IMR-90 (cell line): Measurements from ENCODE around the gene CLDN24. TPM values are rescaled to one million over a fixed set of nuclear protein-coding genes. Genes with fewer than 3 reads are reported as not detected.

Experiments
- ATAC-seq: fragments of 200-7000 bp; cut with Tn5 transposase; 2 replicates; pipeline ENCODE4 v1.9.1; 2020; ENCODE audit warnings: low read depth, mild to moderate bottlenecking, moderate library complexity
- BruUV-seq: library from RNA; stranded (reverse); fragments of 400-500 nt; replicated peaks from 2 replicates; lab custom pipeline; 2021; lab: Mats Ljungman, UMichigan
- CTCF ChIA-PET: fragments of 300-600 bp; formaldehyde crosslinking; extraction: SDS; loops from one replicate; lab custom pipeline; 2021; ENCODE audit warnings: antibody characterized with exemption; lab: Yijun Ruan, JAX
- POLR2A ChIA-PET: fragments of 300-600 bp; sonication (Branson Sonifier 250); formaldehyde crosslinking; loops from one replicate; lab custom pipeline; 2022; ENCODE audit warnings: antibody characterized with exemption; ENCODE audit not compliant: unreplicated experiment; lab: Charles Lee
- DNase-seq: peaks from one replicate; pipeline ENCODE4 v3.0.0; 2013
- H2AFZ ChIP-seq: replicated peaks from 2 replicates; pipeline ENCODE3; 2013; ENCODE audit warnings: low read length, mild to moderate bottlenecking; ENCODE audit not compliant: poor library complexity
- H2AK5ac ChIP-seq: 2 replicates; pipeline ENCODE4 v1.6.1; 2013; ENCODE audit warnings: low read depth, low read length, inconsistent platforms
- H2AK9ac ChIP-seq: replicated peaks from 2 replicates; pipeline ENCODE3; 2013; ENCODE audit warnings: mild to moderate bottlenecking, low read depth, low read length, moderate library complexity; ENCODE audit not compliant: poor library complexity
- H2BK120ac ChIP-seq: 2 replicates; pipeline ENCODE4 v1.6.1; 2013; ENCODE audit warnings: low read depth, low read length, inconsistent platforms
- H2BK15ac ChIP-seq: 3 replicates; pipeline ENCODE4 v1.6.1; 2013; ENCODE audit warnings: low read depth, low read length, inconsistent platforms
- H2BK20ac ChIP-seq: 2 replicates; pipeline ENCODE4 v1.6.1; 2013; ENCODE audit warnings: low read depth, mild to moderate bottlenecking, inconsistent platforms, low read length, moderate library complexity
- H2BK5ac ChIP-seq: 2 replicates; pipeline ENCODE4 v1.6.1; 2013; ENCODE audit warnings: mild to moderate bottlenecking, low read depth, low read length, inconsistent platforms; ENCODE audit not compliant: poor library complexity, severe bottlenecking
- H3K14ac ChIP-seq: replicated peaks from 2 replicates; pipeline ENCODE4 v1.6.1; 2013; ENCODE audit warnings: low read depth, low read length, inconsistent platforms
- H3K18ac ChIP-seq: 2 replicates; pipeline ENCODE4 v1.6.1; 2013; ENCODE audit warnings: low read depth, low read length, control low read depth
- H3K23ac ChIP-seq: 2 replicates; pipeline ENCODE4 v1.6.1; 2013; ENCODE audit warnings: low read depth, low read length, inconsistent platforms
- H3K27ac ChIP-seq: 2 replicates; pipeline ENCODE4 v1.5.1; 2013; ENCODE audit warnings: mild to moderate bottlenecking, control low read depth, low read length; ENCODE audit not compliant: insufficient read depth
- H3K27me3 ChIP-seq: 2 replicates; pipeline ENCODE4 v1.6.1; 2013; ENCODE audit warnings: low read length; ENCODE audit not compliant: control insufficient read depth, insufficient read depth
- H3K36me3 ChIP-seq: 2 replicates; pipeline ENCODE4 v1.6.1; 2013; ENCODE audit warnings: low read length, mixed read lengths; ENCODE audit not compliant: control insufficient read depth, insufficient read depth
- H3K4ac ChIP-seq: 2 replicates; pipeline ENCODE4 v1.6.1; 2013; ENCODE audit warnings: low read depth, low read length, inconsistent platforms
- H3K4me1 ChIP-seq: 2 replicates; pipeline ENCODE4 v1.6.1; 2013; ENCODE audit warnings: low read length, mixed read lengths; ENCODE audit not compliant: control insufficient read depth, insufficient read depth
- H3K4me2 ChIP-seq: 2 replicates; pipeline ENCODE4 v1.6.1; 2013; ENCODE audit warnings: low read depth, mild to moderate bottlenecking, control low read depth, low read length, moderate library complexity
- H3K4me3 ChIP-seq: 2 replicates; pipeline ENCODE4 v1.5.1; 2013; ENCODE audit warnings: low read depth, mild to moderate bottlenecking, control low read depth, low read length, moderate library complexity; ENCODE audit not compliant: insufficient read depth
- H3K56ac ChIP-seq: 2 replicates; pipeline ENCODE4 v1.6.1; 2013; ENCODE audit warnings: low read length, inconsistent platforms; ENCODE audit not compliant: insufficient read depth; ENCODE audit errors: extremely low read depth
- H3K79me1 ChIP-seq, 2 experiments: 2 replicates each; pipeline ENCODE4 v1.6.1; 2013; ENCODE audit warnings: low read length in 2 of 2, inconsistent platforms in 1 of 2, low read depth in 1 of 2
- H3K9ac ChIP-seq: 2 replicates; pipeline ENCODE4 v1.6.1; 2013; ENCODE audit warnings: low read depth, low read length, control low read depth
- H3K9me1 ChIP-seq: 2 replicates; pipeline ENCODE4 v1.6.1; 2013; ENCODE audit warnings: low read length, inconsistent platforms; ENCODE audit not compliant: insufficient read depth
- H3K9me3 ChIP-seq: 2 replicates; pipeline ENCODE4 v1.6.1; 2013; ENCODE audit warnings: low read length; ENCODE audit not compliant: control insufficient read depth, insufficient read depth
- H4K20me1 ChIP-seq: 2 replicates; pipeline ENCODE4 v1.6.1; 2013; ENCODE audit warnings: low read length, inconsistent platforms; ENCODE audit not compliant: insufficient read depth
- H4K5ac ChIP-seq: 2 replicates; pipeline ENCODE4 v1.6.1; 2013; ENCODE audit warnings: mild to moderate bottlenecking, low read depth, low read length, control low read depth
- H4K8ac ChIP-seq, 2 experiments: 2 replicates each; pipeline ENCODE4 v1.6.1; 2013; ENCODE audit warnings: low read depth in 2 of 2, low read length in 2 of 2, control low read depth in 1 of 2, inconsistent platforms in 1 of 2
- H4K91ac ChIP-seq: 2 replicates; pipeline ENCODE4 v1.6.1; 2013; ENCODE audit warnings: low read depth, low read length, inconsistent platforms; ENCODE audit not compliant: insufficient read depth
- CEBPB ChIP-seq: IDR thresholded peaks from 2 replicates; pipeline ENCODE4 v1.6.1; 2012; ENCODE audit warnings: low read depth, low read length, improper control_type of control experiment
- CTCF ChIP-seq: conservative IDR thresholded peaks from 2 replicates; pipeline ENCODE4 v1.5.1; 2012; ENCODE audit warnings: mild to moderate bottlenecking, low read depth, low read length, improper control_type of control experiment
- ELK1 ChIP-seq: fragments of 150-350 bp; IDR thresholded peaks from 2 replicates; pipeline ENCODE4 v1.6.1; 2016; ENCODE audit warnings: low read depth, mild to moderate bottlenecking, low read length, moderate library complexity, borderline replicate concordance
- MAFK ChIP-seq: IDR thresholded peaks from 2 replicates; pipeline ENCODE4 v1.6.1; 2012; ENCODE audit warnings: low read depth, low read length, improper control_type of control experiment
- MAZ ChIP-seq: IDR thresholded peaks from 2 replicates; pipeline ENCODE4 v1.6.1; 2012; ENCODE audit warnings: low read depth, mild to moderate bottlenecking, low read length, improper control_type of control experiment, moderate library complexity, borderline replicate concordance
- MXI1 ChIP-seq: IDR thresholded peaks from 2 replicates; pipeline ENCODE4 v1.6.1; 2012; ENCODE audit warnings: low read depth, mild to moderate bottlenecking, low read length, moderate library complexity, borderline replicate concordance
- NFE2L2 ChIP-seq: fragments of 150-350 bp; IDR thresholded peaks from 2 replicates; pipeline ENCODE4 v1.6.1; 2016; ENCODE audit warnings: low read depth, mild to moderate bottlenecking, low read length
- RFX5 ChIP-seq: IDR thresholded peaks from 2 replicates; pipeline ENCODE4 v1.8.0; 2012; ENCODE audit warnings: low read depth, mild to moderate bottlenecking, low read length, moderate library complexity
- WGBS, 2 experiments: methylation state at CpG; one replicate each; pipeline versions ENCODE4 v1.1.5 to v1.1.7; 2013; ENCODE audit warnings: missing lambda C conversion rate in 2 of 2; ENCODE audit not compliant: insufficient read length in 1 of 2; ENCODE audit errors: extremely low coverage in 2 of 2; 5-methylcytosine and 5-hydroxymethylcytosine counted together
- dilution Hi-C: fragments of 300-500 bp; cut with HindIII; formaldehyde crosslinking; loops from one replicate; pipeline ENCODE4 v1.14.3; 2018; ENCODE audit warnings: low sequenced_read_pairs; ENCODE audit not compliant: unreplicated experiment
- in situ Hi-C: fragments of 300-500 bp; cut with MboI; formaldehyde crosslinking; loops from 3 replicates; pipeline ENCODE4 v1.14.3; 2019; ENCODE audit warnings: low sequenced_read_pairs, inconsistent platforms, mixed read lengths
- intact Hi-C: fragments of 100-400 bp; cut with micrococcal nuclease; formaldehyde crosslinking; loops from 2 replicates; pipeline ENCODE4 v1.10.0; 2022
- polyA plus RNA-seq, 3 experiments: library from polyadenylated mRNA; depleted of rRNA; stranded (reverse); fragments of >200 nt; gene quantifications; 2 replicates each; pipeline ENCODE4 v1.2.3, GENCODE V29; 2012; ENCODE audit warnings: low replicate concordance in 1 of 3
- total RNA-seq: library from RNA; depleted of rRNA; stranded (reverse); fragments of >200 nt; gene quantifications from 2 replicates; pipeline ENCODE4 v1.2.3, GENCODE V29; 2012

The CLDN24 gene
- total and polyA plus RNA-seq, 2 of the 4 experiments (the other 2 are of a cell fraction), result not detected

- no peak overlapping the region for H3K23ac ChIP-seq
- H2BK5ac ChIP-seq, result no peak overlapping the region
- H3K4me1 ChIP-seq, result peaks cover 10% of the 10 kb centered on the region
- no peak overlapping the region; the same call in 1 of the 2 replicates for H4K91ac ChIP-seq
- ChIA-PET CTCF (no interaction called here), POLR2A (no interaction called here)
- H3K36me3 ChIP-seq, result peaks cover 43% of the 10 kb centered on the region
- H3K14ac ChIP-seq, result no peak overlapping the region
- H3K18ac ChIP-seq, result no peak overlapping the region
- H2BK120ac ChIP-seq, result no peak overlapping the region
- H3K4ac ChIP-seq, result no peak overlapping the region
- H2AK9ac ChIP-seq, result no peak overlapping the region
- intact Hi-C loops (no loop called here), dilution Hi-C loops (no loop called here), in situ Hi-C loops (no loop called here)
- H3K4me2 ChIP-seq, result no peak overlapping the region
- WGBS, 2 experiments, result 100% methylated on average over 1 of the region's 6 CpGs; no CpG with 5 or more reads in 1 of the 2 experiments
- no peak overlapping the region for H2AFZ ChIP-seq
- no peaks in the 10 kb centered on the region for H3K27me3 ChIP-seq
- H4K5ac ChIP-seq, result no peak overlapping the region
- no peak overlapping the region for H3K56ac ChIP-seq
- TF ChIP-seq MAZ, result no peak
- no peak for TF ChIP-seq MAFK
- TF ChIP-seq RFX5, result no peak
- no peak for TF ChIP-seq CTCF
- TF ChIP-seq CEBPB, result no peak
- no peak for TF ChIP-seq ELK1
- no peak for TF ChIP-seq MXI1
- no peak for TF ChIP-seq NFE2L2
- H4K8ac ChIP-seq, result no peak overlapping the region
- H3K27ac ChIP-seq, result no peak overlapping the region
- BruUV-seq, result no TSS peak
- peaks cover 21% of the 10 kb centered on the region for H3K9me1 ChIP-seq
- H3K79me1 ChIP-seq, result peaks cover 0 to 17% of the 10 kb centered on the region in 2 experiments; a peak in 2 of 4 replicates
- DNase-seq (no peak), ATAC-seq (no peak)
- no peak overlapping the region for H2BK20ac ChIP-seq
- no peak overlapping the region for H2AK5ac ChIP-seq
- H3K9ac ChIP-seq, result no peak overlapping the region
- H3K4me3 ChIP-seq, result no peak overlapping the region
- H3K9me3 ChIP-seq, result no peaks in the 10 kb centered on the region
- H2BK15ac ChIP-seq, result no peak overlapping the region
- H4K20me1 ChIP-seq, result peaks cover 4% of the 10 kb centered on the region; the same call in 1 of the 2 replicates
Observed at GRCh38 chr4:183287677-183288076, 34.5 kb downstream of the CLDN24 start.
